K562 (cell line): ENCODE measurements around the gene MAMDC2. TPM values are rescaled to one million over a fixed set of nuclear protein-coding genes. Genes with fewer than 3 reads are reported as not detected.

ENCODE experiments used
- ATAC-seq: fragments of 200-7000 bp; cut with Tn5 transposase; 3 replicates; pipeline ENCODE4 v1.9.1; 2020; ENCODE audit warnings: moderate library complexity
- BruUV-seq: library from RNA; stranded (reverse); fragments of 400-500 nt; replicated peaks from 2 replicates; lab custom pipeline; 2021; lab: Mats Ljungman, UMichigan
- CTCF ChIA-PET: fragments of 300-600 bp; formaldehyde crosslinking; extraction: SDS; loops from one replicate; lab custom pipeline; 2021; ENCODE audit warnings: low intra/inter-chr PET ratio; lab: Yijun Ruan, JAX
- POLR2A ChIA-PET: fragments of 300-600, 350-650 bp; sonication (Branson Sonifier 250); formaldehyde crosslinking; extraction: SDS; loops from one replicate; lab custom pipeline; 2021; ENCODE audit warnings: antibody characterized with exemption, inconsistent platforms; lab: Yijun Ruan, JAX
- DNase-seq, 4 experiments: peaks; one replicate each; pipeline versions ENCODE4 v3.0.0 to v3.0.0-alpha.2; 2011 to 2018; ENCODE audit warnings: low spot score in 3 of 4, mixed read lengths in 3 of 4; ENCODE audit errors: extremely low read depth in 1 of 4
- FAIRE-seq: peaks from 2 replicates; lab custom pipeline; 2011; peaks lifted over from hg19 to GRCh38; lab: Jason Lieb, UNC
- H2AFZ ChIP-seq: 2 replicates; pipeline ENCODE4 v1.6.0; 2011; ENCODE audit warnings: low read depth, low read length, control low read depth, inconsistent platforms
- H3K27ac ChIP-seq: fragments of 200-600 bp; 3 replicates; pipeline ENCODE4 v1.8.0; 2011; ENCODE audit warnings: low read depth, mild to moderate bottlenecking, control low read depth, inconsistent platforms, low read length, moderate library complexity, mixed read lengths; ENCODE audit errors: extremely low read depth
- H3K27me3 ChIP-seq, 2 experiments: fragments of 300-600 bp in 1 of 2; 2 replicates in 1 of 2; 3 replicates in 1 of 2; pipeline versions ENCODE4 v1.6.0 to v1.8.0; 2011; ENCODE audit warnings: inconsistent platforms in 2 of 2, low read length in 2 of 2, mild to moderate bottlenecking in 1 of 2, mixed read lengths in 1 of 2, moderate library complexity in 1 of 2; ENCODE audit not compliant: control insufficient read depth in 2 of 2, insufficient read depth in 2 of 2
- H3K36me3 ChIP-seq: fragments of 300-600 bp; 3 replicates; pipeline ENCODE4 v1.8.0; 2011; ENCODE audit warnings: mild to moderate bottlenecking, low read length, inconsistent platforms; ENCODE audit not compliant: control insufficient read depth, insufficient read depth
- H3K4me1 ChIP-seq, 2 experiments: fragments of 200-600 bp in 1 of 2; replicated peaks in 1 of 2; 2 replicates in 1 of 2; 3 replicates in 1 of 2; pipeline versions ENCODE4 v1.5.1 to v1.8.0; 2011; ENCODE audit warnings: inconsistent platforms in 2 of 2, low read length in 2 of 2, mild to moderate bottlenecking in 1 of 2, mixed read lengths in 1 of 2, moderate library complexity in 1 of 2; ENCODE audit not compliant: control insufficient read depth in 2 of 2, insufficient read depth in 2 of 2
- H3K4me2 ChIP-seq: 2 replicates; pipeline ENCODE4 v1.6.1; 2011; ENCODE audit warnings: low read length, control low read depth, inconsistent platforms, mixed read lengths; ENCODE audit not compliant: insufficient read depth
- H3K4me3 ChIP-seq: fragments of 200-600 bp; sonication (generic), shearing (Covaris generic); 2 replicates; pipeline ENCODE4 v1.5.1; 2016; ENCODE audit warnings: control low read depth, inconsistent platforms
- H3K79me2 ChIP-seq: fragments of 200-600 bp; 3 replicates; pipeline ENCODE4 v1.8.0; 2011; ENCODE audit warnings: low read length, inconsistent platforms; ENCODE audit not compliant: control insufficient read depth, insufficient read depth
- H3K9ac ChIP-seq, 2 experiments: 2 replicates each; pipeline versions ENCODE4 v1.6.0 to v1.6.1; 2011; ENCODE audit warnings: low read depth in 2 of 2, low read length in 2 of 2, control low read depth in 1 of 2, inconsistent platforms in 1 of 2, mild to moderate bottlenecking in 1 of 2, mixed read lengths in 1 of 2; ENCODE audit not compliant: insufficient read depth in 1 of 2
- H3K9me1 ChIP-seq: one replicate; pipeline ENCODE4 v1.6.0; 2011; ENCODE audit warnings: inconsistent platforms, mild to moderate bottlenecking, low read length, moderate library complexity; ENCODE audit not compliant: control insufficient read depth, insufficient read depth
- H3K9me3 ChIP-seq: replicated peaks from 2 replicates; pipeline ENCODE4 v1.5.1; 2011; ENCODE audit warnings: low read depth, low read length, inconsistent platforms; ENCODE audit not compliant: control insufficient read depth, insufficient read depth
- H4K20me1 ChIP-seq: replicated peaks from 2 replicates; pipeline ENCODE4 v1.6.1; 2011; ENCODE audit warnings: low read length, inconsistent platforms, mixed read lengths; ENCODE audit not compliant: control insufficient read depth, insufficient read depth
- ARID3B ChIP-seq: fragments of 250-450 bp; sonication (Bioruptor Pico); IDR thresholded peaks from 2 replicates; pipeline ENCODE4 v1.4.0; 2020; ENCODE audit warnings: borderline replicate concordance
- ATF2 ChIP-seq: sonication (generic); formaldehyde crosslinking; IDR thresholded peaks from 2 replicates; pipeline ENCODE4 v1.8.1; 2022; ENCODE audit warnings: missing genetic modification reagents
- FOXJ3 ChIP-seq: sonication (generic); formaldehyde crosslinking; IDR thresholded peaks from 2 replicates; pipeline ENCODE4 v1.4.0; 2020; ENCODE audit warnings: mild to moderate bottlenecking, missing genetic modification reagents
- HBP1 ChIP-seq: fragments of 450-650 bp; formaldehyde crosslinking; IDR thresholded peaks from 2 replicates; pipeline ENCODE4 v1.4.0; 2022; ENCODE audit warnings: missing genetic modification characterization
- IRF9 ChIP-seq: fragments of 450-650 bp; IDR thresholded peaks from 2 replicates; pipeline ENCODE4 v1.6.1; 2016; ENCODE audit warnings: missing biosample characterization, missing genetic modification characterization
- PHF8 ChIP-seq: fragments of 200-600 bp; sonication (generic); IDR thresholded peaks from 2 replicates; pipeline ENCODE4 v1.6.1; 2012; ENCODE audit warnings: mixed run types, mild to moderate bottlenecking, inconsistent platforms, low read length, moderate library complexity, borderline replicate concordance
- SRSF3 ChIP-seq: fragments of 200-400 bp; formaldehyde crosslinking; IDR thresholded peaks from 2 replicates; pipeline ENCODE4 v1.6.1; 2016; ENCODE audit warnings: mild to moderate bottlenecking, low read length, moderate library complexity; ENCODE audit not compliant: insufficient read depth
- TARDBP ChIP-seq: fragments of 450-650 bp; IDR thresholded peaks from 2 replicates; pipeline ENCODE4 v1.6.1; 2016
- TOE1 ChIP-seq, 2 experiments: fragments of 450-650 bp in 1 of 2; sonication (generic) in 1 of 2; formaldehyde crosslinking in 1 of 2; IDR thresholded peaks; 2 replicates each; pipeline versions ENCODE4 v1.7.1 to v1.8.0; 2016 to 2022; ENCODE audit warnings: borderline replicate concordance in 2 of 2, mild to moderate bottlenecking in 2 of 2, antibody characterized with exemption in 1 of 2, inconsistent platforms in 1 of 2, low read depth in 1 of 2, missing genetic modification reagents in 1 of 2, moderate library complexity in 1 of 2
- U2AF2 ChIP-seq: fragments of 200-400 bp; formaldehyde crosslinking; optimal IDR thresholded peaks from 2 replicates; pipeline ENCODE3; 2017; ENCODE audit warnings: low read depth, mild to moderate bottlenecking, low read length
- USF2 ChIP-seq: sonication (generic); formaldehyde crosslinking; IDR thresholded peaks from 2 replicates; pipeline ENCODE4 v1.5.0; 2020; ENCODE audit warnings: missing genetic modification reagents
- XRCC4 ChIP-seq: IDR thresholded peaks from one replicate; pipeline ENCODE4 v1.6.1; 2011; ENCODE audit not compliant: insufficient read depth, insufficient read length; ENCODE audit errors: extremely low read depth
- WGBS: fragments of 100-300 bp; shearing (Covaris generic); methylation state at CpG from one replicate; pipeline ENCODE4 v1.1.6; 2016; ENCODE audit warnings: low coverage, mixed read lengths; ENCODE audit not compliant: insufficient coverage; ENCODE audit errors: missing lambda C conversion rate; 5-methylcytosine and 5-hydroxymethylcytosine counted together
- in situ Hi-C: fragments of 300-500 bp; cut with MboI; formaldehyde crosslinking; loops from 4 replicates; pipeline ENCODE4 v1.15.0; 2018; ENCODE audit warnings: inconsistent platforms, mixed read lengths
- intact Hi-C: fragments of 100-400 bp; cut with micrococcal nuclease; formaldehyde crosslinking; loops from 2 replicates; pipeline ENCODE4 v1.14.2; 2022
- polyA plus RNA-seq, 8 experiments: library from polyadenylated mRNA; depleted of rRNA in 4 of 8; stranded (reverse) in 5 of 8; unstranded in 3 of 8; fragments of >200 nt; fragmentation: Nextera tagmentation in 2 of 8; fragmentation: Illumina TruSeq in 1 of 8; extraction: Ambion mirVana in 2 of 8; extraction: Trizol in 1 of 8; gene quantifications; 2 replicates each; pipeline versions ENCODE4 v1.2.1 to v1.2.3, GENCODE V29; 2011 to 2014; ENCODE audit warnings: inconsistent platforms in 1 of 8, missing spikeins in 1 of 8
- total RNA-seq, 7 experiments: library from RNA; depleted of rRNA in 6 of 7; stranded (reverse); fragments of >200 nt in 6 of 7; fragmentation: Illumina TruSeq in 2 of 7; extraction: Trizol in 2 of 7; gene quantifications; 2 replicates each; pipeline versions ENCODE4 v1.2.1 to v1.2.3, GENCODE V29; 2011 to 2021; ENCODE audit warnings: low replicate concordance in 1 of 7

MAMDC2 gene
- total and polyA plus RNA-seq, 9 of the 15 experiments (the other 6 are each of a cell fraction or from before 2014, with no cell fraction given), result 0.01 to 0.03 TPM; not detected in 7

GRCh38 chr9:70229026-70229425 is 185.4 kb downstream of the MAMDC2 start:
- no peaks in the 10 kb centered on the region for H3K36me3 ChIP-seq
- WGBS, result 7% methylated on average over 3 of the region's 4 CpGs
- no peak for FAIRE-seq
- H3K4me3 ChIP-seq, result no peak overlapping the region
- intact Hi-C loops (loop anchor here (2.0 to 10.0 kb wide), 2 partner anchors 256 to 376 kb away; no protein-coding TSS in a partner anchor), in situ Hi-C loops (no loop called here)
- no peak for DNase-seq
- H3K9ac ChIP-seq, result no peak overlapping the region
- H3K9me3 ChIP-seq, result no peaks in the 10 kb centered on the region
- ATAC-seq, result no peak
- H2AFZ ChIP-seq, result no peak overlapping the region
- CTCF ChIA-PET, result interaction anchor here (0.6 kb wide), 1 partner anchor 411 kb away, joined by 3 read pairs; no protein-coding TSS in a partner anchor
- no peaks in the 10 kb centered on the region for H3K9me1 ChIP-seq
- no peaks in the 10 kb centered on the region; a peak in 1 of 5 replicates for H3K4me1 ChIP-seq
- no peaks in the 10 kb centered on the region; a peak in 1 of 5 replicates for H3K27me3 ChIP-seq
- POLR2A ChIA-PET, result interaction anchor here (0.6 kb wide), 1 partner anchor 119 kb away, joined by 3 read pairs; no protein-coding TSS in a partner anchor
- no peak overlapping the region for H3K27ac ChIP-seq
- no peak overlapping the region for H3K4me2 ChIP-seq
- no TSS peak for BruUV-seq
- no peaks in the 10 kb centered on the region for H4K20me1 ChIP-seq
- no peaks in the 10 kb centered on the region for H3K79me2 ChIP-seq
- no peak for TF ChIP-seq SRSF3
- no peak for TF ChIP-seq U2AF2
- no peak for TF ChIP-seq PHF8
- TF ChIP-seq TOE1 (IDR thresholded peaks at IDR 0.05; ENCODE audit: borderline replicate concordance), result no peak
- TF ChIP-seq TOE1 (CRISPR knock-in tag; IDR thresholded peaks at IDR 0.05; ENCODE audit: borderline replicate concordance, low read depth), result no peak
- TF ChIP-seq ATF2, result no peak
- no peak for TF ChIP-seq FOXJ3
- TF ChIP-seq USF2, result no peak
- no peak for TF ChIP-seq IRF9 (tag)
- no peak for TF ChIP-seq ARID3B (CRISPR knock-in tag)
- no peak for TF ChIP-seq XRCC4
- no peak for TF ChIP-seq TARDBP
- no peak for TF ChIP-seq HBP1 (CRISPR knock-in tag)
